ENCODE results near the gene ING3. TPM values are rescaled to one million over a fixed set of nuclear protein-coding genes. Genes with fewer than 3 reads are reported as not detected.

The ING3 gene
- total and polyA plus RNA-seq, 2 of the 13 experiments (the other 11 are each of a cell fraction or from before 2014, with no cell fraction given) = 6.9 to 12.8 TPM

DNA sequence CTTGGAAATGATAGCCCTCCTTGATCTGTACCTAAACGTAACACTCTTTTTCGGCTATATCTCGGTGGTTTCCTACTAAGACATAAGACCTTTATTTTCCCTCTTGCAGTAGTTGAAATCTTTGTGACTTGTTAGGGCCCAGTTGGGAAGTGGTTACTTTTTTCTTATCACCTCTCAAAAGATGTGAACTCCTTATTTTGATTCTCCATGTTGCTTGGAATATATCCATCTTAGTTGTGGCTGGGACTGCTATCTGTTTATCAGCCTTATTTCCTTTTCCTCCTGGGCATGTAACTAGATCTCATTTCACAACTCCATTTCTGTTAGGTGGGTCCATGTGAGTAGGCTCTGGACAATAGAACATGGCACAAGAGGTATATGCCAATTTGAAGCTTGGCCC lies 33.8 kb downstream of the ING3 start (continued):
- TF ChIP-seq ELF1 (CRISPR knock-in tag; IDR thresholded peaks at IDR 0.05) (no peak), HDAC2 (CRISPR knock-in tag; IDR thresholded peaks at IDR 0.05) (no peak)

DNA sequence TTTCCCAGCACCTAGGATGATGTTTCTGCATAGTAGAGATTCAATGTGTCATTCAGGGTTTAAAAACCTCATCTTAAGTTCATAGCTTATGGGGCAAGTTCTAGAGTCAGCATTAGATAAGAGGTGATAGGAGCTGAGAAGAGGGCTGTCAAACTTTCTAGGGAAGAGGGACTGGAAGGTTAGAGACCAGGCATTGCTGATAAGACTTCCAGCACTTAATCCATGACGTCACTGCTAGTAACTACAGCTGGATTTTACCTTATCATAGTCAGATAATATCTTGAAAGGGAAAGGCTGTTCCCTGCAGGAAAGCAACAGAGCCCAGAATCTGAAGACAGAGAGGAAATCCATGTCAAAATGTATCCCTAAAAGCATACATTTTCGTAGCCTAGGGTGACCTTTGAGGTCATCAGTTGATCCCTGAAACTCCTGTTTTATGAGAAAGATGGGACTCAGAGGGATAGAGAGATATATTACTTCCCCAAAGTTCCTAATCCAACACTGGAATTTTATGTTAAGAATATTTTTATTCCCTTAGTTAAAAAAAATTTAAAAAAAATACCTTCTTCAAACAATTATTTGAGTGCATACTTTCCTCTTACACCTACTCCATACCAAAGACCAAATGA lies 34.7 kb downstream of the ING3 start:
- no peaks in the 10 kb centered on the region for H3K9me3 ChIP-seq (ENCODE audit: low read length)
- H3K4me2 ChIP-seq (ENCODE audit: low read depth, low read length) = no peak overlapping the region
- ATAC-seq (no peak), DNase-seq (ENCODE audit: low spot score) (no peak), FAIRE-seq (no peak)
- peaks cover 21% of the 10 kb centered on the region for H3K4me1 ChIP-seq (ENCODE audit: insufficient read depth, low read length)
- intact Hi-C loops (cut with micrococcal nuclease; ENCODE audit: unreplicated experiment) (no loop called here), in situ Hi-C loops (cut with HindIII; ENCODE audit: extremely low pct_ligation_motif_present, low pct_unique_long_range_greater_than_20kb) (loop anchor here (5.0 kb wide), 1 partner anchor 97 kb away; no protein-coding TSS in a partner anchor)
- 0% methylated on average over 2 of the region's 2 CpGs for WGBS (ENCODE audit: low lambda C conversion rate)
- no peaks in the 10 kb centered on the region for H4K20me1 ChIP-seq (ENCODE audit: insufficient read depth, low read length)
- H3K79me2 ChIP-seq (ENCODE audit: insufficient read depth, low read length) = no peaks in the 10 kb centered on the region
- H3K27me3 ChIP-seq (ENCODE audit: control insufficient read depth in 1 of 2, insufficient read depth in 2 of 2, low read length in 2 of 2) = peaks cover 0 to 14% of the 10 kb centered on the region in 2 experiments; a peak in 3 of 5 replicates
- no peak overlapping the region for H3K9ac ChIP-seq (ENCODE audit: insufficient read depth, low read depth, low read length)
- no peak overlapping the region for H3K27ac ChIP-seq (ENCODE audit: extremely low read length, insufficient read depth, low read length)
- H3K4me3 ChIP-seq (replicated peaks in 1 of 3; ENCODE audit: insufficient read depth in 1 of 3, low read depth in 2 of 3, low read length in 3 of 3) = no peak overlapping the region
- H2AFZ ChIP-seq (ENCODE audit: low read length) = no peak overlapping the region
- CTCF ChIA-PET (ENCODE audit: low intra/inter-chr PET ratio, low total read pairs) = no interaction called here
- no peaks in the 10 kb centered on the region for H3K36me3 ChIP-seq (replicated peaks in 1 of 2; ENCODE audit: control insufficient read depth in 1 of 2, insufficient read depth in 2 of 2, low read length in 2 of 2)
- no TSS peak for BruUV-seq (replicated peaks)
- POLR2A ChIA-PET = interaction anchor here (1.2 kb wide), 1 partner anchor 34 kb away, joined by 3 read pairs; no protein-coding TSS in a partner anchor
- TF ChIP-seq ZNF687 (CRISPR knock-in tag; IDR thresholded peaks at IDR 0.05) (no peak), ZNF282 (IDR thresholded peaks at IDR 0.05; ENCODE audit: partially characterized antibody) (no peak), ZBTB1 (CRISPR knock-in tag; IDR thresholded peaks at IDR 0.05; ENCODE audit: borderline replicate concordance) (no peak), ZNF879 (CRISPR knock-in tag; IDR thresholded peaks at IDR 0.05) (no peak), ARID2 (CRISPR knock-in tag; IDR thresholded peaks at IDR 0.05; ENCODE audit: borderline replicate concordance) (no peak), ATF7 (IDR thresholded peaks at IDR 0.05) (peak; percentile 97), ATF7 (CRISPR knock-in tag; IDR thresholded peaks at IDR 0.05) (no peak), ZBTB42 (CRISPR knock-in tag; IDR thresholded peaks at IDR 0.05) (no peak), YEATS2 (CRISPR knock-in tag; IDR thresholded peaks at IDR 0.05; ENCODE audit: borderline replicate concordance) (no peak), ZBTB25 (CRISPR knock-in tag; IDR thresholded peaks at IDR 0.05) (no peak), KDM5B (CRISPR knock-in tag; IDR thresholded peaks at IDR 0.05; ENCODE audit: borderline replicate concordance) (no peak), RFX3 (CRISPR knock-in tag; IDR thresholded peaks at IDR 0.05) (no peak), CREB1 (IDR thresholded peaks at IDR 0.05) (peak; percentile 95), CREB1 (CRISPR knock-in tag; IDR thresholded peaks at IDR 0.05) (no peak)
- TF ChIP-seq, protein P1, sequence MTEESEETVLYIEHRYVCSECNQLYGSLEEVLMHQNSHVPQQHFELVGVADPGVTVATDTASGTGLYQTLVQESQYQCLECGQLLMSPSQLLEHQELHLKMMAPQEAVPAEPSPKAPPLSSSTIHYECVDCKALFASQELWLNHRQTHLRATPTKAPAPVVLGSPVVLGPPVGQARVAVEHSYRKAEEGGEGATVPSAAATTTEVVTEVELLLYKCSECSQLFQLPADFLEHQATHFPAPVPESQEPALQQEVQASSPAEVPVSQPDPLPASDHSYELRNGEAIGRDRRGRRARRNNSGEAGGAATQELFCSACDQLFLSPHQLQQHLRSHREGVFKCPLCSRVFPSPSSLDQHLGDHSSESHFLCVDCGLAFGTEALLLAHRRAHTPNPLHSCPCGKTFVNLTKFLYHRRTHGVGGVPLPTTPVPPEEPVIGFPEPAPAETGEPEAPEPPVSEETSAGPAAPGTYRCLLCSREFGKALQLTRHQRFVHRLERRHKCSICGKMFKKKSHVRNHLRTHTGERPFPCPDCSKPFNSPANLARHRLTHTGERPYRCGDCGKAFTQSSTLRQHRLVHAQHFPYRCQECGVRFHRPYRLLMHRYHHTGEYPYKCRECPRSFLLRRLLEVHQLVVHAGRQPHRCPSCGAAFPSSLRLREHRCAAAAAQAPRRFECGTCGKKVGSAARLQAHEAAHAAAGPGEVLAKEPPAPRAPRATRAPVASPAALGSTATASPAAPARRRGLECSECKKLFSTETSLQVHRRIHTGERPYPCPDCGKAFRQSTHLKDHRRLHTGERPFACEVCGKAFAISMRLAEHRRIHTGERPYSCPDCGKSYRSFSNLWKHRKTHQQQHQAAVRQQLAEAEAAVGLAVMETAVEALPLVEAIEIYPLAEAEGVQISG (CRISPR knock-in tag; IDR thresholded peaks at IDR 0.05) = no peak
